AG08395 (cell line): ENCODE results near the gene TPM3.
"Not testable (repeated sequence)": the region's sequence is repeated elsewhere in the genome, so short reads cannot be mapped to it uniquely, and the experiment has no call there.

Experiments used
- DNase-seq: peaks from one replicate; pipeline ENCODE4 v3.0.0; 2012; ENCODE audit warnings: mixed read lengths, low spot score

TPM3 gene

GRCh38 chr1:154205778-154206177 is 13.9 kb upstream of the TPM3 start:
- DNase-seq, result not testable (repeated sequence)

GRCh38 chr1:154199563-154199879 is 7.6 kb upstream of the TPM3 start:
- no peak for DNase-seq

- DNase-seq, result peak; percentile 69
These were observed 7.1 kb upstream of the TPM3 start for GRCh38 chr1:154198756-154199562.

- no peak for DNase-seq
These were observed 1.9 kb upstream of the TPM3 start for GRCh38 chr1:154193821-154194220.

GRCh38 chr1:154192476-154192875 is 576 bp upstream of the TPM3 start:
- DNase-seq, result no peak

- no peak for DNase-seq
These were observed 1.4 kb downstream of the TPM3 start for GRCh38 chr1:154190550-154190949.

- DNase-seq, result no peak
These were observed 4.9 kb downstream of the TPM3 start for GRCh38 chr1:154186852-154187501.

GRCh38 chr1:154186177-154186576 is 5.7 kb downstream of the TPM3 start:
- no peak for DNase-seq

GRCh38 chr1:154183046-154183915 is 8.6 kb downstream of the TPM3 start:
- DNase-seq, result peak; percentile 98

- peak; percentile 76 for DNase-seq
These were observed 9.4 kb downstream of the TPM3 start for GRCh38 chr1:154182344-154183045.

- no peak for DNase-seq
These were observed 10.0 kb downstream of the TPM3 start for GRCh38 chr1:154181944-154182343.

GRCh38 chr1:154179946-154180687 is 11.8 kb downstream of the TPM3 start:
- DNase-seq, result no peak

- DNase-seq, result no peak
These were observed 12.7 kb downstream of the TPM3 start for GRCh38 chr1:154178911-154179811.

- DNase-seq, result no peak
These were observed 13.9 kb downstream of the TPM3 start for GRCh38 chr1:154178013-154178412.

GRCh38 chr1:154176337-154176736 is 15.6 kb downstream of the TPM3 start:
- DNase-seq, result peak; percentile 78

GRCh38 chr1:154174654-154175053 is 17.2 kb downstream of the TPM3 start:
- no peak for DNase-seq

- no peak for DNase-seq
These were observed 20.0 kb downstream of the TPM3 start for GRCh38 chr1:154171880-154172279.

GRCh38 chr1:154171223-154171583 is 20.7 kb downstream of the TPM3 start:
- no peak for DNase-seq

- DNase-seq, result no peak
These were observed 21.2 kb downstream of the TPM3 start for GRCh38 chr1:154170547-154171222.

- DNase-seq, result no peak
These were observed 24.4 kb downstream of the TPM3 start for GRCh38 chr1:154167461-154167860.
